ENCODE measurements around the gene ZNF512B.

The ZNF512B gene

GRCh38 chr20:63946986-63947637, 22.6 kb downstream of the ZNF512B start:
- no peak for DNase-seq (ENCODE audit: low read depth, low spot score)
- no peak overlapping the region for H3K4me3 ChIP-seq (ENCODE audit: low read depth, low read length)
- no peak for TF ChIP-seq CTCF (IDR thresholded peaks at IDR 0.05; ENCODE audit: low read depth, low read length)
- in situ Hi-C loops (cut with HindIII; ENCODE audit: low sequenced_read_pairs): no loop called here

GRCh38 chr20:63945921-63946920, 23.5 kb downstream of the ZNF512B start:
- no peak for DNase-seq (ENCODE audit: low read depth, low spot score)
- in situ Hi-C loops (cut with HindIII; ENCODE audit: low sequenced_read_pairs): no loop called here
- no peak overlapping the region for H3K4me3 ChIP-seq (ENCODE audit: low read depth, low read length)
- TF ChIP-seq CTCF (IDR thresholded peaks at IDR 0.05; ENCODE audit: low read depth, low read length): no peak

GRCh38 chr20:63945031-63945658, 24.6 kb downstream of the ZNF512B start:
- H3K4me3 ChIP-seq (ENCODE audit: low read depth, low read length): no peak overlapping the region
- no peak for TF ChIP-seq CTCF (IDR thresholded peaks at IDR 0.05; ENCODE audit: low read depth, low read length)
- in situ Hi-C loops (cut with HindIII; ENCODE audit: low sequenced_read_pairs): no loop called here
- DNase-seq (ENCODE audit: low read depth, low spot score): no peak

GRCh38 chr20:63944078-63944941, 25.4 kb downstream of the ZNF512B start:
- no peak for DNase-seq (ENCODE audit: low read depth, low spot score)
- H3K4me3 ChIP-seq (ENCODE audit: low read depth, low read length): no peak overlapping the region
- in situ Hi-C loops (cut with HindIII; ENCODE audit: low sequenced_read_pairs): no loop called here
- no peak for TF ChIP-seq CTCF (IDR thresholded peaks at IDR 0.05; ENCODE audit: low read depth, low read length)

GRCh38 chr20:63943808-63944077, 26.0 kb downstream of the ZNF512B start:
- in situ Hi-C loops (cut with HindIII; ENCODE audit: low sequenced_read_pairs): no loop called here
- no peak for TF ChIP-seq CTCF (IDR thresholded peaks at IDR 0.05; ENCODE audit: low read depth, low read length)
- DNase-seq (ENCODE audit: low read depth, low spot score): no peak

More at GRCh38 chr20:63943808-63944077, 26.0 kb downstream of the ZNF512B start:
- no peak overlapping the region for H3K4me3 ChIP-seq (ENCODE audit: low read depth, low read length)
